ENCODE results near the gene CAMK2D. TPM values are rescaled to one million over a fixed set of nuclear protein-coding genes. Genes with fewer than 3 reads are reported as not detected.

CAMK2D gene
- total and polyA plus RNA-seq, 7 donors = 24.3 to 78.1 (median 54.0) TPM

GRCh38 chr4:113646442-113646822 is 115.1 kb downstream of the CAMK2D start:
- WGBS, 2 donors = 28 to 72% methylated on average over 2 of the region's 2 CpGs
- H3K36me3 ChIP-seq = no peaks in the 10 kb centered on the region
- H3K27ac ChIP-seq = no peak overlapping the region
- no peak overlapping the region for H3K4me3 ChIP-seq
- H3K27me3 ChIP-seq = no peaks in the 10 kb centered on the region
- no peaks in the 10 kb centered on the region for H3K9me3 ChIP-seq
- DNase-seq = no peak
- peaks cover 0 to 29% (median 21%) of the 10 kb centered on the region in 4 donors for H3K4me1 ChIP-seq
- intact Hi-C loops (cut with DNase I) = no loop called here
- TF ChIP-seq EP300 (IDR thresholded peaks at IDR 0.05) (no peak), POLR2A (IDR thresholded peaks at IDR 0.05) (no peak), POLR2AphosphoS5 (IDR thresholded peaks at IDR 0.05) (no peak)
- TF ChIP-seq, protein P1, sequence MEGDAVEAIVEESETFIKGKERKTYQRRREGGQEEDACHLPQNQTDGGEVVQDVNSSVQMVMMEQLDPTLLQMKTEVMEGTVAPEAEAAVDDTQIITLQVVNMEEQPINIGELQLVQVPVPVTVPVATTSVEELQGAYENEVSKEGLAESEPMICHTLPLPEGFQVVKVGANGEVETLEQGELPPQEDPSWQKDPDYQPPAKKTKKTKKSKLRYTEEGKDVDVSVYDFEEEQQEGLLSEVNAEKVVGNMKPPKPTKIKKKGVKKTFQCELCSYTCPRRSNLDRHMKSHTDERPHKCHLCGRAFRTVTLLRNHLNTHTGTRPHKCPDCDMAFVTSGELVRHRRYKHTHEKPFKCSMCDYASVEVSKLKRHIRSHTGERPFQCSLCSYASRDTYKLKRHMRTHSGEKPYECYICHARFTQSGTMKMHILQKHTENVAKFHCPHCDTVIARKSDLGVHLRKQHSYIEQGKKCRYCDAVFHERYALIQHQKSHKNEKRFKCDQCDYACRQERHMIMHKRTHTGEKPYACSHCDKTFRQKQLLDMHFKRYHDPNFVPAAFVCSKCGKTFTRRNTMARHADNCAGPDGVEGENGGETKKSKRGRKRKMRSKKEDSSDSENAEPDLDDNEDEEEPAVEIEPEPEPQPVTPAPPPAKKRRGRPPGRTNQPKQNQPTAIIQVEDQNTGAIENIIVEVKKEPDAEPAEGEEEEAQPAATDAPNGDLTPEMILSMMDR (IDR thresholded peaks at IDR 0.05) = no peak

GRCh38 chr4:113645771-113646441 is 115.6 kb downstream of the CAMK2D start:
- Histone ChIP-seq H3K27me3 (no peaks in the 10 kb centered on the region), H3K36me3 (no peaks in the 10 kb centered on the region), H3K4me3 (no peak overlapping the region), H3K4me1 (peaks cover 0 to 28% (median 19%) of the 10 kb centered on the region in 4 donors), H3K27ac (no peak overlapping the region), H3K9me3 (no peaks in the 10 kb centered on the region)
- intact Hi-C loops (cut with DNase I) = no loop called here
- no peak for DNase-seq
- TF ChIP-seq, protein P1 (IDR thresholded peaks at IDR 0.05) = no peak
- no peak for TF ChIP-seq POLR2A (IDR thresholded peaks at IDR 0.05)
- no peak for TF ChIP-seq POLR2AphosphoS5 (IDR thresholded peaks at IDR 0.05)
- no peak for TF ChIP-seq EP300 (IDR thresholded peaks at IDR 0.05)
- 16 to 65% methylated on average over 5 of the region's 5 CpGs for WGBS, 2 donors

- intact Hi-C loops (cut with DNase I) = no loop called here
- 30 to 79% methylated on average over 1 of the region's 1 CpG for WGBS, 2 donors
- TF ChIP-seq, protein P1 (IDR thresholded peaks at IDR 0.05) = no peak
- TF ChIP-seq POLR2A (IDR thresholded peaks at IDR 0.05) (no peak), EP300 (IDR thresholded peaks at IDR 0.05) (no peak), POLR2AphosphoS5 (IDR thresholded peaks at IDR 0.05) (no peak)
- no peak for DNase-seq
- Histone ChIP-seq H3K27me3 (no peaks in the 10 kb centered on the region), H3K27ac (no peak overlapping the region), H3K4me1 (peaks cover 0 to 29% (median 21%) of the 10 kb centered on the region in 4 donors), H3K36me3 (no peaks in the 10 kb centered on the region), H3K9me3 (no peaks in the 10 kb centered on the region), H3K4me3 (no peak overlapping the region)
Observed at GRCh38 chr4:113645288-113645687, 116.2 kb downstream of the CAMK2D start.

DNA sequence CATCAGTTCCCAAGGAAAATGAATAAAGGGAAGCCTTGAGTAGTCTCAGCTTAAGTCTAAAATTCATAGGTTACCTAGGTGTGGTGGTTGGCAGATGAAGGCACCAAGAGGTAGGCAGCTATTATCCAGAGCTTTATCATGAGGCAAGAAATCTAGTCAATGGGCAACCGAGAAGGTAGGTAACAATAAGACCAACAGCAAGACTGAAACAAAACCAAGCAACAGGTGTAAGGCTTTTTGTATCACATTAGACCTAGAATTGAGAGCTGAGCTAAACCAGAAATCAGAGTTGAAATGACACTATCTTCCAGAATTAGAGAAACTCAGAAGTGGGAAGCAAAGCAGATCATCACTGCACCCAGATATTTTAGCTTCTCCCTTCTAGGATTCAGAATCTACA is 117.1 kb downstream of the CAMK2D start:
- Histone ChIP-seq H3K36me3 (no peaks in the 10 kb centered on the region), H3K27ac (no peak overlapping the region), H3K4me3 (no peak overlapping the region), H3K4me1 (peaks cover 0 to 38% (median 29%) of the 10 kb centered on the region in 4 donors), H3K27me3 (no peaks in the 10 kb centered on the region), H3K9me3 (no peaks in the 10 kb centered on the region)
- TF ChIP-seq, protein P1 (IDR thresholded peaks at IDR 0.05) = no peak
- TF ChIP-seq EP300 (IDR thresholded peaks at IDR 0.05) = no peak
- no peak for TF ChIP-seq POLR2A (IDR thresholded peaks at IDR 0.05)
- no peak for TF ChIP-seq POLR2AphosphoS5 (IDR thresholded peaks at IDR 0.05)
- no peak for DNase-seq
- intact Hi-C loops (cut with DNase I) = no loop called here
- WGBS, 2 donors = 75 to 87% methylated on average over 1 of the region's 1 CpG

DNA sequence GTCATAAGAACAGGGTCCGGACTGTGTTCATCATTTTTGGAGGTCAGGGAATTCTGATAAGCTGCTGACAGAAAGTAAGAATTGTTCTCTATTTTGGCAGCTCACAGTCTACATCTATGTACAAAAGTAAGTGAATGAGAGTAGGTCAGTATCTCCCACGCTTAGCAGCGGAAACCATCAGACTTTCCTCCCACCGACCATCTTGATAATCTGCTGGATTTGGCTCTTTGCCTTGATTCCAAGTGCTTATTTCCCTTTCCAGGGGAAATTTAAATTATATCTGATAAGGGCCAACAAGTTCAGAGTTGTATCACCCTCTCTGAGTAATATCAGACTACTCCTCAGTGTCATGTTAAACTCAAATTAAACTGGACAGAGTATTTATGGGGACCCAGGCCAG is 118.0 kb downstream of the CAMK2D start:
- Histone ChIP-seq H3K4me1 (peaks cover 0 to 44% (median 31%) of the 10 kb centered on the region in 4 donors), H3K27ac (no peak overlapping the region), H3K4me3 (no peak overlapping the region), H3K27me3 (no peaks in the 10 kb centered on the region), H3K36me3 (no peaks in the 10 kb centered on the region), H3K9me3 (no peaks in the 10 kb centered on the region)
- intact Hi-C loops (cut with DNase I) = no loop called here
- TF ChIP-seq EP300 (IDR thresholded peaks at IDR 0.05) (no peak), POLR2AphosphoS5 (IDR thresholded peaks at IDR 0.05) (no peak), POLR2A (IDR thresholded peaks at IDR 0.05) (no peak)
- TF ChIP-seq, protein P1 (IDR thresholded peaks at IDR 0.05) = no peak
- no peak for DNase-seq
- WGBS, 2 donors = 69 to 78% methylated on average over 4 of the region's 4 CpGs

All from sigmoid colon (tissue), 7 donors.